H1 (cell line): ENCODE data around the gene PSPC1. TPM values are rescaled to one million over a fixed set of nuclear protein-coding genes. Genes with fewer than 3 reads are reported as not detected.

Experiments
- CTCF ChIA-PET: fragments of 300-600 bp; sonication (Branson Sonifier 250); formaldehyde crosslinking; loops from one replicate; lab custom pipeline; 2021; ENCODE audit not compliant: partially characterized antibody; lab: Charles Lee
- POLR2A ChIA-PET: fragments of 300-600 bp; sonication (Branson Sonifier 250); formaldehyde crosslinking; loops from one replicate; lab custom pipeline; 2021; ENCODE audit warnings: inconsistent platforms; ENCODE audit not compliant: partially characterized antibody; lab: Charles Lee
- DNase-seq, 2 experiments: peaks; one replicate each; pipeline versions ENCODE4 v3.0.0 to v3.0.0-alpha.2; 2010 to 2022; ENCODE audit warnings: low spot score in 2 of 2, low read depth in 1 of 2, mixed read lengths in 1 of 2
- FAIRE-seq: peaks from 2 replicates; lab custom pipeline; 2011; peaks lifted over from hg19 to GRCh38; lab: Jason Lieb, UNC
- H2AFZ ChIP-seq: 2 replicates; pipeline ENCODE4 v1.8.1; 2012; ENCODE audit warnings: low read length, inconsistent platforms
- H2AK5ac ChIP-seq: 2 replicates; pipeline ENCODE4 v1.6.1; 2013; ENCODE audit warnings: low read depth, low read length
- H2BK120ac ChIP-seq: replicated peaks from 2 replicates; pipeline ENCODE3; 2013; ENCODE audit warnings: low read depth, low read length, inconsistent platforms
- H2BK12ac ChIP-seq: 2 replicates; pipeline ENCODE4 v1.6.1; 2013; ENCODE audit warnings: low read depth, low read length
- H2BK15ac ChIP-seq: 2 replicates; pipeline ENCODE4 v1.6.1; 2013; ENCODE audit warnings: low read length
- H2BK20ac ChIP-seq: 2 replicates; pipeline ENCODE4 v1.6.1; 2013; ENCODE audit warnings: low read length
- H2BK5ac ChIP-seq: 2 replicates; pipeline ENCODE4 v1.6.1; 2013; ENCODE audit warnings: low read depth, low read length
- H3K14ac ChIP-seq: 2 replicates; pipeline ENCODE4 v1.6.1; 2013; ENCODE audit warnings: inconsistent platforms; ENCODE audit not compliant: insufficient read length
- H3K18ac ChIP-seq: 2 replicates; pipeline ENCODE4 v1.6.1; 2013; ENCODE audit warnings: low read length; ENCODE audit errors: extremely low read depth
- H3K23ac ChIP-seq: 2 replicates; pipeline ENCODE4 v1.6.1; 2013; ENCODE audit warnings: inconsistent platforms; ENCODE audit not compliant: insufficient read length
- H3K23me2 ChIP-seq: 2 replicates; pipeline ENCODE4 v1.6.1; 2013; ENCODE audit warnings: low read depth, low read length
- H3K27ac ChIP-seq: 2 replicates; pipeline ENCODE4 v1.6.1; 2011; ENCODE audit warnings: low read depth, low read length, inconsistent platforms
- H3K27me3 ChIP-seq, 4 experiments: replicated peaks in 1 of 4; 1 replicate in 1 of 4; 2 replicates in 3 of 4; pipeline versions ENCODE4 v1.6.1 to v1.8.1; 2011 to 2013; ENCODE audit warnings: low read length in 3 of 4, mild to moderate bottlenecking in 3 of 4, inconsistent platforms in 2 of 4, mixed read lengths in 2 of 4, moderate library complexity in 1 of 4; ENCODE audit not compliant: control insufficient read depth in 3 of 4, insufficient read depth in 3 of 4; ENCODE audit errors: extremely low read depth in 1 of 4
- H3K36me3 ChIP-seq, 4 experiments: 2 replicates each; pipeline versions ENCODE4 v1.6.1 to v1.8.1; 2011 to 2013; ENCODE audit warnings: mild to moderate bottlenecking in 4 of 4, low read length in 3 of 4, moderate library complexity in 2 of 4, control low read depth in 1 of 4, inconsistent platforms in 1 of 4; ENCODE audit not compliant: insufficient read depth in 4 of 4, control insufficient read depth in 2 of 4
- H3K4ac ChIP-seq: replicated peaks from 2 replicates; pipeline ENCODE3; 2013; ENCODE audit warnings: low read length, low read depth, mixed read lengths, inconsistent platforms; ENCODE audit not compliant: insufficient read length
- H3K4me1 ChIP-seq, 4 experiments: replicated peaks in 1 of 4; 1 replicate in 1 of 4; 2 replicates in 3 of 4; pipeline versions ENCODE4 v1.6.1 to v1.8.1; 2011 to 2013; ENCODE audit warnings: low read length in 3 of 4, inconsistent platforms in 2 of 4, mixed read lengths in 1 of 4; ENCODE audit not compliant: insufficient read depth in 4 of 4, control insufficient read depth in 3 of 4
- H3K4me2 ChIP-seq, 2 experiments: 2 replicates each; pipeline versions ENCODE4 v1.6.1 to v1.8.1; 2011 to 2013; ENCODE audit warnings: low read depth in 2 of 2, low read length in 2 of 2, control low read depth in 1 of 2, inconsistent platforms in 1 of 2, mild to moderate bottlenecking in 1 of 2; ENCODE audit not compliant: insufficient read depth in 1 of 2
- H3K4me3 ChIP-seq, 4 experiments: fragments of 200-600, 300-600 bp in 1 of 4; sonication (generic), shearing (Covaris generic), sonication (Bioruptor Twin) in 1 of 4; 2 replicates each; pipeline versions ENCODE4 v1.5.1 to v1.8.1; 2011 to 2016; ENCODE audit warnings: low read length in 4 of 4, low read depth in 3 of 4, control low read depth in 2 of 4, inconsistent platforms in 2 of 4, mild to moderate bottlenecking in 2 of 4, mixed read lengths in 1 of 4, moderate library complexity in 1 of 4; ENCODE audit not compliant: insufficient read depth in 2 of 4; ENCODE audit errors: extremely low read depth in 1 of 4
- H3K56ac ChIP-seq: replicated peaks from 2 replicates; pipeline ENCODE3; 2013; ENCODE audit warnings: low read depth, mild to moderate bottlenecking, mixed read lengths, low read length, inconsistent platforms; ENCODE audit not compliant: insufficient read length
- H3K79me1 ChIP-seq: 2 replicates; pipeline ENCODE4 v1.6.1; 2013; ENCODE audit warnings: low read depth, low read length, control low read depth
- H3K79me2 ChIP-seq, 2 experiments: 2 replicates each; pipeline versions ENCODE4 v1.6.1 to v1.8.1; 2012 to 2013; ENCODE audit warnings: low read length in 2 of 2, mild to moderate bottlenecking in 2 of 2, inconsistent platforms in 1 of 2; ENCODE audit not compliant: insufficient read depth in 2 of 2, control insufficient read depth in 1 of 2
- H3K9ac ChIP-seq, 4 experiments: replicated peaks in 1 of 4; 1 replicate in 1 of 4; 2 replicates in 3 of 4; pipeline versions ENCODE4 v1.6.1 to v1.8.1; 2011 to 2013; ENCODE audit warnings: low read depth in 3 of 4, low read length in 3 of 4, control low read depth in 2 of 4, mild to moderate bottlenecking in 2 of 4, moderate library complexity in 2 of 4, inconsistent platforms in 1 of 4; ENCODE audit errors: extremely low read depth in 1 of 4
- H3K9me3 ChIP-seq, 2 experiments: 2 replicates each; pipeline versions ENCODE4 v1.6.1 to v1.8.1; 2012 to 2013; ENCODE audit warnings: mild to moderate bottlenecking in 2 of 2, moderate library complexity in 2 of 2, control low read depth in 1 of 2, inconsistent platforms in 1 of 2, low read depth in 1 of 2, low read length in 1 of 2, mixed read lengths in 1 of 2; ENCODE audit not compliant: insufficient read depth in 2 of 2
- H4K20me1 ChIP-seq, 2 experiments: replicated peaks in 1 of 2; 2 replicates each; pipeline versions ENCODE3 to v1.8.1; 2011 to 2013; ENCODE audit warnings: inconsistent platforms in 2 of 2, low read length in 2 of 2, mild to moderate bottlenecking in 1 of 2; ENCODE audit not compliant: insufficient read depth in 2 of 2, control insufficient read depth in 1 of 2
- H4K5ac ChIP-seq: 2 replicates; pipeline ENCODE4 v1.6.1; 2013; ENCODE audit warnings: low read length, low read depth, mixed read lengths, inconsistent platforms; ENCODE audit not compliant: insufficient read length
- H4K8ac ChIP-seq: 2 replicates; pipeline ENCODE4 v1.8.0; 2013; ENCODE audit warnings: mild to moderate bottlenecking, moderate library complexity, low read length, inconsistent platforms; ENCODE audit not compliant: insufficient read depth; ENCODE audit errors: extremely low read depth
- H4K91ac ChIP-seq: replicated peaks from 2 replicates; pipeline ENCODE3; 2013; ENCODE audit warnings: low read length, mixed read lengths, inconsistent platforms; ENCODE audit not compliant: insufficient read length
- BRCA1 ChIP-seq: IDR thresholded peaks from 2 replicates; pipeline ENCODE4 v1.6.1; 2012; ENCODE audit warnings: low read depth, low read length, improper control_type of control experiment
- GTF2F1 ChIP-seq: IDR thresholded peaks from 2 replicates; pipeline ENCODE4 v1.6.1; 2012; ENCODE audit warnings: low read depth, low read length, improper control_type of control experiment, borderline replicate concordance
- JUND ChIP-seq: IDR thresholded peaks from 2 replicates; pipeline ENCODE4 v1.6.1; 2011; ENCODE audit warnings: mild to moderate bottlenecking, improper control_type of control experiment, low read length
- KDM1A ChIP-seq: fragments of 200-600, 300-600 bp; sonication (generic); IDR thresholded peaks from 2 replicates; pipeline ENCODE4 v1.7.1; 2016; ENCODE audit warnings: mild to moderate bottlenecking, low read length, borderline replicate concordance
- MAFK ChIP-seq: IDR thresholded peaks from 2 replicates; pipeline ENCODE4 v1.6.1; 2012; ENCODE audit warnings: low read depth, mild to moderate bottlenecking, improper control_type of control experiment, low read length
- RFX5 ChIP-seq: IDR thresholded peaks from 2 replicates; pipeline ENCODE4 v1.6.1; 2011; ENCODE audit warnings: low read depth, low read length, improper control_type of control experiment, borderline replicate concordance
- SAP30 ChIP-seq: fragments of 300-600 bp; sonication (generic); IDR thresholded peaks from 2 replicates; pipeline ENCODE4 v1.7.1; 2012; ENCODE audit warnings: low read length, moderate library complexity, mild to moderate bottlenecking, inconsistent platforms; ENCODE audit not compliant: insufficient read depth, insufficient replicate concordance
- SP1 ChIP-seq: IDR thresholded peaks from 2 replicates; pipeline ENCODE4 v1.6.1; 2011; ENCODE audit warnings: low read depth, low read length
- SUZ12 ChIP-seq: fragments of 200-600 bp; sonication (generic); IDR thresholded peaks from 2 replicates; pipeline ENCODE4 v1.6.1; 2012; ENCODE audit warnings: mild to moderate bottlenecking, inconsistent platforms, low read length, moderate library complexity, mixed read lengths
- ZNF274 ChIP-seq: IDR thresholded peaks from 2 replicates; pipeline ENCODE4 v1.7.0; 2012; ENCODE audit warnings: low read length, borderline replicate concordance; ENCODE audit errors: extremely low read depth
- WGBS, 2 experiments: shearing (Covaris generic) in 1 of 2; methylation state at CpG; one replicate each; pipeline versions ENCODE4 v1.1.6 to v1.1.7; 2013 to 2015; ENCODE audit warnings: low lambda C conversion rate in 2 of 2, mixed read lengths in 2 of 2, inconsistent platforms in 1 of 2, low coverage in 1 of 2, missing lambda C conversion rate in 1 of 2; ENCODE audit not compliant: insufficient replicate concordance in 2 of 2, insufficient coverage in 1 of 2, insufficient read length in 1 of 2; ENCODE audit errors: extremely low coverage in 1 of 2, missing lambda C conversion rate in 1 of 2; 5-methylcytosine and 5-hydroxymethylcytosine counted together
- polyA plus RNA-seq, 7 experiments: library from polyadenylated mRNA; depleted of rRNA in 3 of 7; stranded (reverse) in 5 of 7; unstranded in 2 of 7; fragments of >200 nt in 5 of 7; fragments of 200-250 nt in 2 of 7; gene quantifications; 1 replicate in 5 of 7; 2 replicates in 1 of 7; 4 replicates in 1 of 7; pipeline versions ENCODE4 v1.2.1 to v1.2.3, GENCODE V29; 2011 to 2013; ENCODE audit warnings: missing spikeins in 2 of 7, mixed read lengths in 2 of 7
- total RNA-seq: library from RNA; stranded (reverse); fragmentation: NEBNext Ultra II Directional; extraction: Animal tissue kit (Norgen Biotek cat#: 25700); gene quantifications from 2 replicates; pipeline ENCODE4 v1.2.1, GENCODE V29; 2021

The PSPC1 gene
- total and polyA plus RNA-seq, 2 of the 8 experiments (the other 6 are each of a cell fraction or from before 2014, with no cell fraction given) = 53.4 to 97.4 TPM

DNA sequence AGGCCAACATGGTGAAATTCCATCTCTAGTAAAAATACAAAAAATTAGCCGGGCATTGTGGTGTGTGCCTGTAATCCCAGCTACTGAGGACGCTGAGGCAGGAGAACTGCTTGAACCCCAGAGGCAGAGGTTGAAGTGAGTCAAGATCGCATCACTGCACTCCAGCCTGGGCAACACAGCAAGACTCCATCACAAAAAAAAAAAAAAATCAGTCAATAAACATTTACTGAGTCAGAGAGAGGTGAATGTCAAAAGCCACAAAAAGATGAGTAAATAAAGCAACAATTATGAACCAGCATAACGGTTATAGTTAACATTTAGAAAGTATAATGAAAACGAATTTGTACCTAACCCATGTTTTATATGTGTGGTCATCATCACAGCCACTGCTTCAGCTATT, 23.1 kb downstream of the PSPC1 start:
- Histone ChIP-seq H3K9me3 (no peaks in the 10 kb centered on the region), H3K79me2 (peaks cover 10 to 96% of the 10 kb centered on the region in 2 experiments), H3K56ac (no peak overlapping the region), H3K4me1 (no peaks in the 10 kb centered on the region), H3K14ac (no peak overlapping the region), H2AK5ac (no peak overlapping the region), H3K9ac (no peak overlapping the region), H2BK120ac (no peak overlapping the region), H4K20me1 (peaks cover 6 to 8% of the 10 kb centered on the region in 2 experiments), H4K5ac (no peak overlapping the region), H3K27ac (no peak overlapping the region), H4K91ac (no peak overlapping the region), H2BK15ac (no peak overlapping the region), H3K4ac (no peak overlapping the region), H3K23ac (no peak overlapping the region), H3K36me3 (peaks cover 5 to 48% (median 19%) of the 10 kb centered on the region in 4 experiments), H3K23me2 (no peaks in the 10 kb centered on the region), H3K4me2 (no peak overlapping the region), H2BK12ac (no peak overlapping the region), H2BK20ac (no peak overlapping the region), H4K8ac (no peak overlapping the region), H3K4me3 (no peak overlapping the region), H3K79me1 (peaks cover 2% of the 10 kb centered on the region), H2BK5ac (no peak overlapping the region), H2AFZ (no peak overlapping the region), H3K18ac (no peak overlapping the region), H3K27me3 (no peaks in the 10 kb centered on the region)
- 94% methylated on average over 5 of the region's 5 CpGs; no CpG with 5 or more reads in 1 of the 2 experiments for WGBS, 2 experiments
- DNase-seq = no peak
- ChIA-PET CTCF (no interaction called here), POLR2A (no interaction called here)
- no peak for FAIRE-seq
- TF ChIP-seq KDM1A (no peak), ZNF274 (no peak), SAP30 (no peak), RFX5 (no peak), GTF2F1 (no peak), SP1 (no peak), JUND (no peak), MAFK (no peak), BRCA1 (no peak), SUZ12 (no peak)
